ENCODE data around the gene CDCA4. TPM values are rescaled to one million over a fixed set of nuclear protein-coding genes. Genes with fewer than 3 reads are reported as not detected.

Gene CDCA4
- total RNA-seq, 1 donor from 2014 or later = 47.4 TPM

- intact Hi-C loops (cut with micrococcal nuclease) = no loop called here
Measured at GRCh38 chr14:105018414-105018813, 2.5 kb downstream of the CDCA4 start.

- intact Hi-C loops (cut with micrococcal nuclease) = no loop called here
Measured at GRCh38 chr14:105015905-105016304, 5.0 kb downstream of the CDCA4 start.

GRCh38 chr14:105015242-105015641 is 5.6 kb downstream of the CDCA4 start:
- intact Hi-C loops (cut with micrococcal nuclease) = no loop called here

- intact Hi-C loops (cut with micrococcal nuclease) = no loop called here
Measured at GRCh38 chr14:105014631-105015030, 6.3 kb downstream of the CDCA4 start.

GRCh38 chr14:105014032-105014431 is 6.9 kb downstream of the CDCA4 start:
- intact Hi-C loops (cut with micrococcal nuclease) = no loop called here

- intact Hi-C loops (cut with micrococcal nuclease) = no loop called here
Measured at GRCh38 chr14:105013150-105013785, 7.6 kb downstream of the CDCA4 start.

GRCh38 chr14:105012171-105012985 is 8.5 kb downstream of the CDCA4 start:
- intact Hi-C loops (cut with micrococcal nuclease) = no loop called here

- intact Hi-C loops (cut with micrococcal nuclease) = no loop called here
Measured at GRCh38 chr14:105011312-105011990, 9.4 kb downstream of the CDCA4 start.

GRCh38 chr14:105010891-105011291 is 10.0 kb downstream of the CDCA4 start:
- intact Hi-C loops (cut with micrococcal nuclease) = no loop called here

- intact Hi-C loops (cut with micrococcal nuclease) = no loop called here
Measured at GRCh38 chr14:105010106-105010505, 10.8 kb downstream of the CDCA4 start.

- intact Hi-C loops (cut with micrococcal nuclease) = no loop called here
Measured at GRCh38 chr14:105007593-105008264, 13.2 kb downstream of the CDCA4 start.

- intact Hi-C loops (cut with micrococcal nuclease) = no loop called here
Measured at GRCh38 chr14:105006831-105007592, 13.9 kb downstream of the CDCA4 start.

- intact Hi-C loops (cut with micrococcal nuclease) = no loop called here
Measured at GRCh38 chr14:105005929-105006830, 14.7 kb downstream of the CDCA4 start.

- intact Hi-C loops (cut with micrococcal nuclease) = no loop called here
Measured at GRCh38 chr14:105005329-105005928, 15.5 kb downstream of the CDCA4 start.

GRCh38 chr14:104999361-104999760 is 21.5 kb downstream of the CDCA4 start:
- intact Hi-C loops (cut with micrococcal nuclease) = no loop called here

GRCh38 chr14:104998801-104999200 is 22.1 kb downstream of the CDCA4 start:
- intact Hi-C loops (cut with micrococcal nuclease) = no loop called here

- intact Hi-C loops (cut with micrococcal nuclease) = no loop called here
Measured at GRCh38 chr14:104996483-104996882, 24.4 kb downstream of the CDCA4 start.

GRCh38 chr14:104996032-104996431 is 24.9 kb downstream of the CDCA4 start:
- intact Hi-C loops (cut with micrococcal nuclease) = no loop called here

- intact Hi-C loops (cut with micrococcal nuclease) = no loop called here
Measured at GRCh38 chr14:104994978-104995377, 25.9 kb downstream of the CDCA4 start.
